ENCODE measurements around the gene DDX56. TPM values are rescaled to one million over a fixed set of nuclear protein-coding genes. Genes with fewer than 3 reads are reported as not detected.
A peak's percentile ranks its signal among the peaks of the same experiment; 100 is the strongest.

Gene DDX56
- polyA plus RNA-seq, 1 of the 3 experiments (the other 2 are of a cell fraction): 97.1 TPM

DNA sequence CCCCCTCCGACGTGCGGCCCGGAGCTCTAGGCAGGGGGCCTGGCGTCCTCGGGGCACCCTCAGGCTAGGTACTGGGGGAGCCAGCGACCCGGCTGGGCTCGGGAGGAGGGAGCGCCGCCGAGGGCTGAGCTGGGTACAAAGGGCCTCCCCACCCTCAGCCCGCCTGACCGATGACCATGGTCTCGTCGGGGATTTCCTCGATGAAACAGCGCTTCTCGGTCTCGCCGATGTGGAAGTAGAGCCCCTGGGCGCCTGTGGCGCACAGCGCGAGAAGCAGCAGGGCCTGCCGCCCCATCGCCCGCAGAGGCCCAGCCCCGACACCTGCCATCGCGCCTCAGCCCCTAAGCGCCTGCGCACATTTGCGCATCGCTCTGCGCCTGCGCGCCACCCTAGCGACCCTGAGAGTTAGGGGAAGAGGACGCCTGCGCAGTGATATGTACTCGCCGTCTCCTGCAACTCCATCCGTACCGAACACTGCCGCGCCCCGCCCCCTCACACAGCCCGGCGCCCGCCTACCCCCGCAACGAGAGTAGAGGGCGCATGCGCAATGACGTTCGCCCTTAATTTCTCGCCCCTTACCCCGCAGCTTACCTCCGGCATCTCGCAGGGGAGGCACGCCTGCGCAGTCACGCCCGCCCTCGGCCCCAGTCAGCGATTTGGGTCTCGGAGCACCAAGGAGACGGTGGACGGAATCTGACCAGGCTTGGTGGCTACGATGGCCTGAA lies 8.3 kb upstream of the DDX56 start, which contains the start of gene TMED4 (continued):
- no peak for TF ChIP-seq RFX5 (IDR thresholded peaks at IDR 0.05; ENCODE audit: low read length)
- TF ChIP-seq GABPA (IDR thresholded peaks at IDR 0.05; ENCODE audit: low read depth): no peak
- peak; percentile 95 for TF ChIP-seq POLR2AphosphoS5 (IDR thresholded peaks at IDR 0.05; ENCODE audit: low read depth, low read length)
- no peak for TF ChIP-seq SMC3 (IDR thresholded peaks at IDR 0.05; ENCODE audit: low read depth, low read length)
- no peak for TF ChIP-seq NFIC (IDR thresholded peaks at IDR 0.05; ENCODE audit: borderline replicate concordance)
- peak; percentile 78 for TF ChIP-seq YY1 (IDR thresholded peaks at IDR 0.05; ENCODE audit: low read depth)
- TF ChIP-seq, protein P1, sequence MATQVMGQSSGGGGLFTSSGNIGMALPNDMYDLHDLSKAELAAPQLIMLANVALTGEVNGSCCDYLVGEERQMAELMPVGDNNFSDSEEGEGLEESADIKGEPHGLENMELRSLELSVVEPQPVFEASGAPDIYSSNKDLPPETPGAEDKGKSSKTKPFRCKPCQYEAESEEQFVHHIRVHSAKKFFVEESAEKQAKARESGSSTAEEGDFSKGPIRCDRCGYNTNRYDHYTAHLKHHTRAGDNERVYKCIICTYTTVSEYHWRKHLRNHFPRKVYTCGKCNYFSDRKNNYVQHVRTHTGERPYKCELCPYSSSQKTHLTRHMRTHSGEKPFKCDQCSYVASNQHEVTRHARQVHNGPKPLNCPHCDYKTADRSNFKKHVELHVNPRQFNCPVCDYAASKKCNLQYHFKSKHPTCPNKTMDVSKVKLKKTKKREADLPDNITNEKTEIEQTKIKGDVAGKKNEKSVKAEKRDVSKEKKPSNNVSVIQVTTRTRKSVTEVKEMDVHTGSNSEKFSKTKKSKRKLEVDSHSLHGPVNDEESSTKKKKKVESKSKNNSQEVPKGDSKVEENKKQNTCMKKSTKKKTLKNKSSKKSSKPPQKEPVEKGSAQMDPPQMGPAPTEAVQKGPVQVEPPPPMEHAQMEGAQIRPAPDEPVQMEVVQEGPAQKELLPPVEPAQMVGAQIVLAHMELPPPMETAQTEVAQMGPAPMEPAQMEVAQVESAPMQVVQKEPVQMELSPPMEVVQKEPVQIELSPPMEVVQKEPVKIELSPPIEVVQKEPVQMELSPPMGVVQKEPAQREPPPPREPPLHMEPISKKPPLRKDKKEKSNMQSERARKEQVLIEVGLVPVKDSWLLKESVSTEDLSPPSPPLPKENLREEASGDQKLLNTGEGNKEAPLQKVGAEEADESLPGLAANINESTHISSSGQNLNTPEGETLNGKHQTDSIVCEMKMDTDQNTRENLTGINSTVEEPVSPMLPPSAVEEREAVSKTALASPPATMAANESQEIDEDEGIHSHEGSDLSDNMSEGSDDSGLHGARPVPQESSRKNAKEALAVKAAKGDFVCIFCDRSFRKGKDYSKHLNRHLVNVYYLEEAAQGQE (IDR thresholded peaks at IDR 0.05; ENCODE audit: low read depth, low read length): 0 out of 2 replicates have a peak, but pooled peaks have one; percentile 33
- no peak for TF ChIP-seq MEF2A (IDR thresholded peaks at IDR 0.05; ENCODE audit: borderline replicate concordance, low read depth)

DNA sequence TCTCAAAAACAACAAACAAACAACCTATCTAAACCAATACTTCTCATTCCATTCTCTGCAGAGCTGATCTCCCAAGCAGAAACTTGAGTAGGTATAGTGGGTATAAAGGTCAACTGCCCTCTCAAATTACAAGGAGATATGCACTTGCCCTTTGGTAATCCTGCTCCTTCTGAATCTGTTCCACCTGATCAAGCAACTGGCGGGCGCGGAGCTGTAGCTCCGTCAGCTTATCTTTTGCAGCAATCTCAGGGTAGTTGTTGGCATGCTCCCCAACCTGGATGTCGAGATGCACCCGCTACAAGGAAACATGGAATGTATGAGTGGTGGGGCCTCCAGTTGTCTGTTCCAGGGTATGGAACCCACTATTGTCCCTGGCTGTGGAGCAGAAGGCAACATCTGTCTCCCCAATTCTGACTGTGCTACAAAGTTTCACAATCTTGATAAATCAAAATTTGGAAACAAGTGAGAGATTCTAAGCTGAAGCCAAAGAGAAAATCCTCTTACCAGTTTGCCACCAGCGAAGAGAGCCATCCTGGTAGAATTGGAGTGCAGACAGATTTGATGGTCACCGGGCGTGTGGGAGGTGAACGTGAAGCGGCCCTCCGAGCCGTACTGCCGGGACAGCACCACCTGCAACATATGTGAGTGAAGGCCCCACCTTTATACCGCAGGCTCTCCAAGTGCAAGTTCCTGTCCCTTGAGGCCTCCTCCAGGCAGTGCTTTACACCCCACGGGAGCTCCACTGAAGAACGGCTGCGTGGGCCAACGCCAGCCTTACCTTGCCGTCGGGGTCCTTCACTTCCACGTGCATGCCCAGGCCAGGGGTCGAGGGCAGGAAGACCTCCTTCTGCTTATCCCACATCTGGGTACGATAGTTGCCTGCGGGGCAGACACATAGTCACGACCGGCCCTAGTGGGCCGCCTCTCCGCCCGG lies 7.5 kb upstream of the DDX56 start:
- H3K9me2 ChIP-seq: no peaks in the 10 kb centered on the region
- WGBS (ENCODE audit: low lambda C conversion rate): 18% methylated on average over 25 of the region's 30 CpGs
- no peaks in the 10 kb centered on the region for H4K20me1 ChIP-seq (ENCODE audit: insufficient read depth)
- peak overlapping the region; percentile 44 to 85; a peak in 3 of 4 replicates for H3K27ac ChIP-seq (ENCODE audit: low read depth in 2 of 2, low read length in 1 of 2)
- peak overlapping the region; percentile 70; the same call in 1 of the 2 replicates for H2AFZ ChIP-seq (ENCODE audit: low read depth)
- no peaks in the 10 kb centered on the region for H3K9me3 ChIP-seq
- CTCF ChIA-PET: interaction anchor here (1.2 to 12.5 kb wide), 8 partner anchors 9 to 341 kb away, joined by 3 to 98 read pairs (median 6); partner anchors contain the start of gene OGDH
- peak overlapping the region; percentile 97 for H3K4me2 ChIP-seq
- H3K79me2 ChIP-seq (ENCODE audit: insufficient read depth): peaks cover 42% of the 10 kb centered on the region
- peaks cover 22 to 31% of the 10 kb centered on the region in 2 experiments for H3K36me3 ChIP-seq (replicated peaks in 1 of 2; ENCODE audit: control insufficient read depth in 1 of 2, insufficient read depth in 2 of 2, low read length in 1 of 2)
- peak overlapping the region; percentile 82 to 95 for H3K4me3 ChIP-seq (ENCODE audit: low read depth in 2 of 2, low read length in 1 of 2)
- H3K9ac ChIP-seq: peak overlapping the region; percentile 81
- POLR2A ChIA-PET: interaction anchor here (0.9 to 2.3 kb wide), 9 partner anchors 8 to 391 kb away, joined by 3 to 24 read pairs (median 6); partner anchors contain the start of genes DDX56, H2AZ2, OGDH and PURB
- peaks cover 5 to 15% of the 10 kb centered on the region in 2 experiments; a peak in 2 of 4 replicates for H3K4me1 ChIP-seq (ENCODE audit: control insufficient read depth in 1 of 2, insufficient read depth in 2 of 2, low read depth in 1 of 2, low read length in 1 of 2)
- H3F3A ChIP-seq (replicated peaks; ENCODE audit: insufficient read depth): peaks cover 21% of the 10 kb centered on the region
- TF ChIP-seq ZBTB33 (IDR thresholded peaks at IDR 0.05; ENCODE audit: borderline replicate concordance, low read depth) (no peak), RCOR1 (IDR thresholded peaks at IDR 0.05; ENCODE audit: low read length) (no peak)
- TF ChIP-seq, protein P2, sequence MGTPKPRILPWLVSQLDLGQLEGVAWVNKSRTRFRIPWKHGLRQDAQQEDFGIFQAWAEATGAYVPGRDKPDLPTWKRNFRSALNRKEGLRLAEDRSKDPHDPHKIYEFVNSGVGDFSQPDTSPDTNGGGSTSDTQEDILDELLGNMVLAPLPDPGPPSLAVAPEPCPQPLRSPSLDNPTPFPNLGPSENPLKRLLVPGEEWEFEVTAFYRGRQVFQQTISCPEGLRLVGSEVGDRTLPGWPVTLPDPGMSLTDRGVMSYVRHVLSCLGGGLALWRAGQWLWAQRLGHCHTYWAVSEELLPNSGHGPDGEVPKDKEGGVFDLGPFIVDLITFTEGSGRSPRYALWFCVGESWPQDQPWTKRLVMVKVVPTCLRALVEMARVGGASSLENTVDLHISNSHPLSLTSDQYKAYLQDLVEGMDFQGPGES (IDR thresholded peaks at IDR 0.05; ENCODE audit: low read depth, low read length): no peak
- H3K27me3 ChIP-seq (ENCODE audit: insufficient read depth): no peaks in the 10 kb centered on the region
- no peak for DNase-seq
